Left ventricle myocardium inferior (tissue), 1 donor: ENCODE data around the gene LAPTM5. TPM values are rescaled to one million over a fixed set of nuclear protein-coding genes. Genes with fewer than 3 reads are reported as not detected.

Source experiments
- DNase-seq: peaks from one replicate; pipeline ENCODE4 v3.0.0-alpha.2; 2020
- H3K27ac ChIP-seq: fragments of 200-600 bp; replicated peaks from 2 replicates; pipeline ENCODE4 v1.8.0; 2021
- H3K27me3 ChIP-seq: fragments of 200-600 bp; 2 replicates; pipeline ENCODE4 v1.8.0; 2021; ENCODE audit warnings: low read depth
- H3K36me3 ChIP-seq: fragments of 200-600 bp; 2 replicates; pipeline ENCODE4 v1.8.0; 2021
- H3K4me1 ChIP-seq: fragments of 200-600 bp; 2 replicates; pipeline ENCODE4 v1.8.0; 2021
- H3K4me3 ChIP-seq: fragments of 200-600 bp; 2 replicates; pipeline ENCODE4 v1.8.0; 2021; ENCODE audit warnings: mild to moderate bottlenecking, moderate library complexity
- H3K9me3 ChIP-seq: fragments of 200-600 bp; replicated peaks from 2 replicates; pipeline ENCODE4 v1.8.0; 2021
- intact Hi-C: fragments of 100-400 bp; cut with micrococcal nuclease; formaldehyde crosslinking; loops from one replicate; pipeline ENCODE4 v1.11.0; 2022
- total RNA-seq: library from RNA; stranded (reverse); fragmentation: NEBNext Ultra II Directional; extraction: Animal tissue kit (Norgen Biotek cat#: 25700); gene quantifications from one replicate; pipeline ENCODE4 v1.2.1, GENCODE V29; 2021
- TF ChIP-seq, protein P1 (sequence below): fragments of 200-600 bp; IDR thresholded peaks from 2 replicates; pipeline ENCODE4 v1.8.0; 2021; ENCODE audit warnings: antibody characterized with exemption, mild to moderate bottlenecking, borderline replicate concordance
- donor health status: DM: no; HTN: yes; CAD: no; lungs with severe emphysema.

The LAPTM5 gene
- total RNA-seq, 1 donor from 2014 or later = 18.8 TPM

DNA sequence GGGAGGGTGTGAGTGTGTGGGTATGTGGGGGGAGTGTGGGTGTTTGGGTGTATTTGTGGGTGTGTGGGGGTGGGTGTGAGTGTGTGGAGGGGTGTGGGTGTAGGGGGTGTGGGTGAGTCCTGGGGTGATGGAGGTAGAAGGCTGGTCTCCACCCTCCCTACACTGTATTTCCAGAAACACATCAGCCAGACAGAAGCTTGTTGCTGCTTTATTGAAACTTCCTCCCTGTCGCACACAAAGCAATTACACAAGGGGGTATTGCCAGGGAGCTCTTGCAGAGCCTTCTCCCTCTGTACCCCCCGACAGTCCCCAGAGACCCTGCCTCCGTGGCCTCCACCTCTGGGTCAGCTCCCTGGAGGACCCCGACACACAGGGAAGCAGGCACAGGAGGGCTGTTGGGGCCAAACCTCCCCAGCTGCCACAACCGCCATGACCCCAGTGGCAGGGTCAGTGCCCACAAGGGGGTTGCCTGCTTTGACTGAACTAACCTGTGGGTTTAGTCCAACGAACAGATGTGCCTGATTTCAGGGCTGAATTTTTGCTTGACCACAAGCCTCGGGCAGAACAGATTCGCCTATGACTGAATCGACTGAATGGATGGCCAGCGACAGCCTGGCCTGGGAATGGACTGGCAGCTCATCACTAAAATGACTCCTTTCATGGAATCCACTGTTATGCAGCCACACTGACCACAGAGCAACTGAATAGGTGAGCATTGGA is 25.1 kb downstream of the LAPTM5 start:
- intact Hi-C loops = no loop called here
- no peaks in the 10 kb centered on the region for H3K9me3 ChIP-seq
- TF ChIP-seq, protein P1, sequence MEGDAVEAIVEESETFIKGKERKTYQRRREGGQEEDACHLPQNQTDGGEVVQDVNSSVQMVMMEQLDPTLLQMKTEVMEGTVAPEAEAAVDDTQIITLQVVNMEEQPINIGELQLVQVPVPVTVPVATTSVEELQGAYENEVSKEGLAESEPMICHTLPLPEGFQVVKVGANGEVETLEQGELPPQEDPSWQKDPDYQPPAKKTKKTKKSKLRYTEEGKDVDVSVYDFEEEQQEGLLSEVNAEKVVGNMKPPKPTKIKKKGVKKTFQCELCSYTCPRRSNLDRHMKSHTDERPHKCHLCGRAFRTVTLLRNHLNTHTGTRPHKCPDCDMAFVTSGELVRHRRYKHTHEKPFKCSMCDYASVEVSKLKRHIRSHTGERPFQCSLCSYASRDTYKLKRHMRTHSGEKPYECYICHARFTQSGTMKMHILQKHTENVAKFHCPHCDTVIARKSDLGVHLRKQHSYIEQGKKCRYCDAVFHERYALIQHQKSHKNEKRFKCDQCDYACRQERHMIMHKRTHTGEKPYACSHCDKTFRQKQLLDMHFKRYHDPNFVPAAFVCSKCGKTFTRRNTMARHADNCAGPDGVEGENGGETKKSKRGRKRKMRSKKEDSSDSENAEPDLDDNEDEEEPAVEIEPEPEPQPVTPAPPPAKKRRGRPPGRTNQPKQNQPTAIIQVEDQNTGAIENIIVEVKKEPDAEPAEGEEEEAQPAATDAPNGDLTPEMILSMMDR = no peak
- H3K27ac ChIP-seq = no peak overlapping the region
- no peak for DNase-seq
- no peak overlapping the region for H3K4me3 ChIP-seq
- no peaks in the 10 kb centered on the region for H3K27me3 ChIP-seq
- H3K4me1 ChIP-seq = peaks cover 7% of the 10 kb centered on the region
- no peaks in the 10 kb centered on the region for H3K36me3 ChIP-seq

DNA sequence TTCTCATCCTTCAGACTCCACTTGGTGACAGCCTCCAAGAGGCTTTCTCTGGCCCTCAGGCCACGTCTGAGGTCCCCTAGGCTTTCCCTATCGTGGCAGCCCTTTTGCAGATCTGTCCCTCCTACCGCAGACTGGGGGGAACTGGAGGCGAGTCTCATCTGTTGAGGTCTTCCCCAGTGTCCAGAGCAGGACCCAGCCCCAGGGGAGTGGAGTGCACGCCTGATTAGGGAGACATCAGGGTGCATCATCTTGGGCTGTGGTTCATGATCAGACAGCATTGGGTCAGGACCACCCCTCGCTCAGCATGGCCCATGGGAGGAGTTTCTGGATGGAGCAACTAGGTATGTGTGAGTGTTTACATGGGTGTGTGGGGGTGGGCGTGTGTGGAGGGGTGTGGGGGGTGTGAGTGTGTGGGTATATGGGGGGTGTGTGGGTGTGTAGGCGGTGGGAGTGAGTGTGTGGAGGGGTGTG is 25.7 kb downstream of the LAPTM5 start:
- no peak overlapping the region for H3K4me3 ChIP-seq
- no peaks in the 10 kb centered on the region for H3K27me3 ChIP-seq
- intact Hi-C loops = no loop called here
- no peak for DNase-seq
- H3K36me3 ChIP-seq = no peaks in the 10 kb centered on the region
- TF ChIP-seq, protein P1 = no peak
- H3K27ac ChIP-seq = no peak overlapping the region
- H3K9me3 ChIP-seq = no peaks in the 10 kb centered on the region
- peaks cover 7% of the 10 kb centered on the region for H3K4me1 ChIP-seq

DNA sequence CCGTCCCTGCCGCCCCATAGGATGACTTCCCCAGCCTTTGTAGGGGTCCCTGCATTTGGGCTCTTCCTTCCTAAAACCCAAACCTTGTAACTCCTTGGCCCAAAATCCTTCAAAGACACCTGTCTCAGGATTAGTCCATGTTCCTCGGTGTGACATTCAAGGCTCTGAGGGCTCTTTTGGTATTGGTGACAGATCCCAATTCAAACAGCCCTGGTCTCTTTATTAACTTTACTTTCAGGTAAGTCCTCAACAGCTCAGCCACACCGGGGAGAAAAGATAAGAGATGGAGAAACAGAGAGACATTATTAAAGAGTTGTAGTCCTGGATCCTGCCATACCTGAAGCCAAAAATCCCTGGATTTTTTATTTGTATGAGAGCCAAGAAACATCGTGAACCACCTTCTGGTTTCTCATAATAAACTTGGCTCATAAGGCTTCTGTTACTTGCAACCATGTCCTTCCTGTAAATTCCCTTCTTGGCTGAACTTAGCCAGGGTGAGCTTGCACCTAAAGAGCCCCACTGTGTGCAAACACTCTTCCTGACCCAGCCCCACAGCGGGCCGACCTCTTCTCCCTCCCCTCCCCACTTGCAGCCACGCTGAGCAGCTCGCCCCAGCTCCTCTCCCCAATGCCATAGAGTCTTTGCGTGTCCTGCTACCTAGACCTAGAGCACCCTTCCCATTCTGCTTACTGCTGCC is 26.3 kb downstream of the LAPTM5 start:
- Histone ChIP-seq H3K27ac (no peak overlapping the region), H3K4me1 (peaks cover 7% of the 10 kb centered on the region), H3K36me3 (no peaks in the 10 kb centered on the region), H3K4me3 (no peak overlapping the region), H3K27me3 (no peaks in the 10 kb centered on the region), H3K9me3 (no peaks in the 10 kb centered on the region)
- intact Hi-C loops = no loop called here
- DNase-seq = no peak
- TF ChIP-seq, protein P1 = no peak

DNA sequence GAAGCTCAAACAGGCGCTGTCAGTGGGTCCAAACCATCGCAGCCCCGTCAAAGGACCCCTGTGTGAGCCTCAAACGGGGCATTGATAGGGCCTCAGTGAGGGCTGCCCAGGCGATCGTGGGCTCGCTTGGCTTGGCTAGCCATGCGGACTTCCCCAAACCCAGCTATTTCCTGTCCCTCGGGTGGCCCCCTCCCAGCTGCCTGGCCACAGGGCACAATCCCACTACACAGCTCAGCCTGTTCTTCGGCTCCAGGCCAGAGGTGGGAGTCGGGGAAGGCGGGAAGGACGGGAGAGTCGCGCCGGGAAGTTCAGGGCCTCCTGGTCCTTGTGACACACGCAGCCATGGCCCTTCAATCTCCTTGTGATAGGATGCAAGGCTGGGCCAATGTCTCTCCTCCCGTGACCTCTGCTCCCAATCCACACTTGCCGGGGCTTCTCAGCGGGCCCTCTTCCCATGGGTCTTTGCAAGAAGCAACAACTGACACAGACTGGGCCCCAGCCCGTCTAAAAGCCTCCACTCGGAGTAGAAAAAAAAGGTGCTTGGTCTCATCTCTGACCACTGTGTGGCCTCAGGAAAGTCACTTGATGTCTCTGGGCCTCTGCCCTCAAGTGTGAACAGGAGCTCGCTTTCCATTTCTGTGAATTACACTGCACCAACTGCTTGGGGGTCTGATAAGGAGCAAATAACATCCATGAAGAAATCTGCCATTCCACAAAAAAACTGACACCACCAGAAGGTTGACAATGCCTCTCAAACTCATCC is 27.0 kb downstream of the LAPTM5 start:
- no peak for DNase-seq
- no peaks in the 10 kb centered on the region for H3K27me3 ChIP-seq
- H3K9me3 ChIP-seq = no peaks in the 10 kb centered on the region
- H3K27ac ChIP-seq = no peak overlapping the region
- no peaks in the 10 kb centered on the region for H3K36me3 ChIP-seq
- intact Hi-C loops = no loop called here
- H3K4me1 ChIP-seq = peaks cover 6% of the 10 kb centered on the region
- no peak overlapping the region for H3K4me3 ChIP-seq
- TF ChIP-seq, protein P1 = no peak

DNA sequence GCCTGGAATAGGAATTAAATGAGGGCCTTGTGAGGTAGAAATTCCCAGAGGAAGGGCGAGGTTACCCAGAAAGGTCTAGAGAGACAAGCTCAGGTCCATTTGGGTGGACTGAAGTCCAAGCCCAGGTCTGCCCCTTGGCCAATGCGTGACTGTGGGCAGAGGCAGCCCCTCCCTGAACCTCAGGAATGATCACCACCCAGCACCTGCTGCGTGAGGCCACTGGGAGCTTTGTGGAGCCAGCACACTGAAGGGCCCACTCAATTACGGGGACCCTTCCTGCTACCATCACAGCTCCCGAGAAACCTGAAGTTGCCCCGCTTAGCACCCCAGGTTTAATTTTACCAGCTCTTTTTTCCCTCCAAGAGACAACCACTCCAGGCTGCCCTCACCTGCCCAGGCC is 27.7 kb downstream of the LAPTM5 start:
- no peaks in the 10 kb centered on the region for H3K9me3 ChIP-seq
- no peak overlapping the region for H3K27ac ChIP-seq
- TF ChIP-seq, protein P1 = no peak
- intact Hi-C loops = no loop called here
- no peaks in the 10 kb centered on the region for H3K4me1 ChIP-seq
- H3K36me3 ChIP-seq = no peaks in the 10 kb centered on the region
- no peak for DNase-seq
- H3K4me3 ChIP-seq = no peak overlapping the region
- H3K27me3 ChIP-seq = no peaks in the 10 kb centered on the region
